NCI-H1105 (cell line): Measurements from ENCODE around the gene OTOG.
A peak's percentile ranks its signal among the peaks of the same experiment; 100 is the strongest.

Source experiments
- DNase-seq: peaks from one replicate; lab custom pipeline; 2025; lab: John Stamatoyannopoulos, UW

Gene OTOG

DNA sequence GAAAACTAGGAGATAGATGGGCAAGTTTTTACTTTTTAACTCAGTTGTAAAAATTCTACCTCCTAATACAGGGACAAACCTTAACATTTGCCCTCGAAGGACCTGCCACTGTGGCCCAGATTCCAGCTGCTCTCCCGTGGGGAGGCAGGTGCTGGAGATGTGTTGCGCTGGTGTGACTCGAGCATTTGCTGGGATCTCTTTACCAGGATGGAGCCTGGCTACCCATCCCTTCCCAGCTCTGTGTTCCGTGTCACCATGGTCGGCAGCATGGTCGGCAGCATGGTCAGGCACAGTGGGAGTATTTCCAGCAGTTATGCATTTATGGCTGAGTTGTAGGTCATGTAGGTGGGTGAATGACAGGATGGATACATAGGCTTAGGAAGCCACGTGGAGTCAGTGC is 41.1 kb downstream of the OTOG start:
- no peak for DNase-seq

DNA sequence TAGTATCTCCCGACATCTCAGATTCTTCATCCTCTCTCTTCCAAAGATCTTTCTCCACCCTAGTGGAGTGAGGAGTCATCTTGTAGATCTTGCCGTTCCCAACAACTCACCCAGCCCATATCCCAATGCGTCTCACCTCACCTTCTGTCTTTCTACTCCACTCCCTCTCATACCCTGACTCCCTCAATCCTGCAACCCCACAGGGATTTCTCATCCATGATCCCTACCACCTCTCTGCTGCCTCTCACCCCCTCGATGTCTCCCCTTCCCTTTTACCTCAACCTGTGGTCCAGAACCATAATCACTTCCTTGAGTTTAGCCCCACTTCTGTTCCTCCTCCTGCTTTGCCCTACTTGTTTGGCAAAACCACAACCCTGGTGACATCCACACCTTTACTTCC is 41.7 kb downstream of the OTOG start:
- DNase-seq = no peak

GRCh38 chr11:17590463-17590862 is 43.4 kb downstream of the OTOG start:
- DNase-seq = no peak

DNA sequence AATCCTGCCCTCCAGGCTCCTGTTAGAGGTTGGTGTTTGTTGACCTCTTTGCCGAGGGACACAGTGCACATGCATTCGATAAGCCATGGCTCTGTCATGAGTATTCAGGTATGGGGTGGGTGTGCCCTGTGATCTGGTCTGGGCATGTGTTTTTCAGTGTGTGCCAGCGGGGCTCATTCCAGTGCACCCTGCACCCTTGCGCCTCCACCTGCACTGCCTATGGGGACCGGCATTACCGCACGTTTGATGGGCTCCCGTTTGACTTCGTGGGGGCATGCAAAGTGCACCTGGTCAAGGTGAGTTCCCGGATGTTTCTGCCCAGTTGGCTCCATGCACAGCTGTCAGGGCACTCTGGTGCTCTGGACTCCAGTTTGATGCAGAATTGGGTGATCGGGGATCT is 44.2 kb downstream of the OTOG start:
- no peak for DNase-seq

DNA sequence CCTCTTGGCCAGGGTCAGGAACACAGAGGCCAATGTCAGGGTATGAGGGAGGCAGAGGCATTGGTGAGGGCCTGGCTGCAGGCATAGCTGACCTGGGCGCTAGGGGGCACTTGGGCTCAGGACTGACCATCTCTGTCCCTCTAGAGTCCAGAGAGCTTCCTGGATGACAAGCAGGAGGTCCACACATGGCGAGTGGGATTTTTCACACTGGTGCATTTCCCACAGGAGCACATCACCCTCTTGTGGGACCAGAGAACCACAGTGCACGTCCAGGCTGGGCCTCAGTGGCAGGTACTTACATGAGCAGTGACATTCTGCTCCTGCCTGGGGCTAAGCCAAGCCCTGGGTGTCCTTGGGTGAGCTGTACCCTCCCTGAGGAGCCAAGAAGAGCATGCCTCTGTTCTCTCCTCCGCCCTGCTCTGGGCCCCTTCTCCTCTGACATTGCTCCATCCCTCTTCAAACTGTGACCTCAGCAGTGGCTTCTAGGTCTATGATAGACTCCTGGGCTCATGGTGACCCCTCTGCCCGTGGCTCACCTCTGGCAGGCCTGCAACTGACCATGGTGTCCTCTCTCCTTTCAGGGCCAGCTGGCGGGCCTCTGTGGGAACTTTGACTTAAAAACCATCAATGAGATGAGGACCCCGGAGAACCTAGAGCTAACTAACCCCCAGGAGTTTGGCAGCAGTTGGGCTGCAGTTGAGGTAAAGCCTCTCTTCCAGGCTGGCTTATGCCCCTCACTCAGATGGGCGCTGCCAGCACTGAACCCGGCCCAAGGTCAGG is 46.6 kb downstream of the OTOG start:
- DNase-seq = no peak

GRCh38 chr11:17594686-17595192 is 47.7 kb downstream of the OTOG start:
- no peak for DNase-seq

DNA sequence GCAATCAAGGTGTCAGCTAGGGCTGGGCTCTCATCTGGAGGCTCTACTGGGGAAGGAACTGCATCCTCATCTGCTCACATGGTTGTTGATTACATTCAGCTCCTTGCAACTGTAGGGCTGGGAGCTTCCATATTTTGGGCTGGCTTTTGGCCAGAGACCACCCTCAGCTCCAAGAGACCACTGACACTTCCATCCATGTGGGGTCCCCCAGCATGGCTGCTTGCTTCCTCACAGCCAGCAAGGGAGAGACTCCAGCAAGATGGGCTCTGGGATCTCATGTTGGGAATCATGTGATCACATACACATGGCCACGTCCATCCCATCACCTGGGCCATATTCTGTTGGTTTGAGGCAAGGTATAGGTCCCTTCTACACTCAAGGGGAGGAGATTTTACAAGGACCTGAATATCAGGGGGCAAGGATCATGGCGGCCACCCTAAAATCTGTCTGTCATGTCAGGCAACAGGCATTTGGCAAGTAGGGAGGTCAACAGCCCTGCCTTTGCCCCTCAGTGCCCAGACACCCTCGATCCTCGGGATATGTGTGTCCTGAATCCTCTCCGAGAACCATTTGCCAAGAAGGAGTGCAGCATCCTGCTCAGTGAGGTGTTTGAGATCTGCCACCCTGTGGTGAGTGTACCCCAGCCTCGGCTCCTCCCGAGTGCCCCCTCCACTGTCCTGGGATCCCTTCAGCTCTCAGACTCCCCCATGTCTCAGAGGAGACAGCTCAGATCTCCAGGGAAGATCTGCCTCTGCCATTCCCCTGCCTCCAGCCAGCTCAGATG is 48.7 kb downstream of the OTOG start:
- DNase-seq = no peak

DNA sequence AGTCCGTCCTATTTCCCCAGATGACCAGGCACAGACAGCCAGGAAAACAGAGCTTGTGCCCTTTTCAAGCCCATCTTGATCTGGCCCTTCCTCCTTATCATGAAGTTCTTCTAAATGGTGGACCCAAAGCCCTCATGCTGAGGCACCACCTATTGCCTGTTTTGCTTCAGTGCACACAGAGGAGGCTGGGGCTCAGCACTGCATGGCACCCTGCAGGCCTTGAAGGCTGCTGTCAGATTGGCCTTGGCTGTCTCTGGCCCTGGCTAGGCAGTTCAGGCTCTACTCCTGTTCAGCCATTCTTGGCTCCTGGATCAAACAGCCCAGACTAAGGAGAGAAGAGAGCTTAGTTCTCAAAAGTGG is 49.2 kb downstream of the OTOG start:
- no peak for DNase-seq

DNA sequence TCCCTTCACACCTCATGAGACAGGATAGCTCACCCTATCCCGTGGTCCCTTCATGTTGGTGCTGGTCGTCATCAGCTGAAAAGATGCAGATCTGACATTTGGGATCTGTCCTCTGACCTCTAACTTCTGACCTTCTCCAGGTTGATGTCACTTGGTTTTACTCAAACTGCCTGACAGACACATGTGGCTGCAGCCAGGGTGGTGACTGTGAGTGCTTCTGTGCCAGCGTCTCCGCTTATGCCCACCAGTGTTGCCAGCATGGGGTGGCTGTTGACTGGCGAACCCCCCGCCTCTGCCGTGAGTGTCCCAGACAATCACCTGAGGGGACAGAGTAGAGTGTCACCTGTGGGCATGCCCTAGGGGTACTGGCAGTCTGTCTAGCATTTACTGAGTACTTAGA is 49.7 kb downstream of the OTOG start:
- no peak for DNase-seq

DNA sequence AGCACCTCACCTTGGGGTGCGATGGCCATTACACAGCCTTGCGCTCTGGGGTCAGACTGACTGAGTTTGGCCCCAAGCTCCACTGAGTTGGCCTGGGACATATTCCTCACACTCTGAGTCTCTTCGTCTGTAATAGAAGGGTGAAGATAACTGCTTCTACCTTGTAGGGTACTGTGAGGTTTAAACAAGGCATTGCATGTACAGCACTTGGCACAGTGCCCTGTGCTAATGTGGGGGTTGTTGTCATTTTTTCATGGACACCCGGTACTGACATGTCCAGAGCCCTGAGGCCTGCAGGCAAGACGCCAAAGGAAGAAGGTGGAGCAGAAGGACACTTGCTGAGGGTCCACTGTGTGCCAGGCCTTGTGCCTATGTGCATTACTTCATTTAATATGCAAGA is 50.7 kb downstream of the OTOG start:
- DNase-seq = no peak

GRCh38 chr11:17598700-17599459 is 51.8 kb downstream of the OTOG start:
- DNase-seq = peak; percentile 68

DNA sequence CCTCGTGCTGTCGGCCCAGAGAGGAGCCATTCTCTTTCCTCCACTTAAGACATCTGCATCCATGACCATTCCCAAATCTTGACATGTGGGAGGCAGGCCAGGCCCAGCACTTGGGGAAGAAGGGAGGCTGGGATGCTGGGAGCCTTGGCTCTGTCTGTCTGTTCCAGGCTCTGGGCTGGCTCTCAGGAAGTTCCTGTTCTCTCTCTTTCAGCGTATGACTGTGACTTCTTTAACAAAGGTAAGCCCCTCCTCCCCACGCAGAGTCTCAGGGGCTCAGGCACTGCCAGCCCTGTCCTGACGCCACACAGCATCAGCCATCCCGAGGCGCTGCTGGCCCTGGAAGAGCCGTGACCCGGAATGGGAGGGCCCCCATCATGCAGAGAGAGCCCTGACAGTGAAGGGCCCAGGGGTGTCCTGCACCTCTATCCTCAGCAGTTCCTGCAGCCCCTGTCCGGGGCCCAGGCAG is 52.4 kb downstream of the OTOG start:
- DNase-seq = no peak

- no peak for DNase-seq
These were observed 53.5 kb downstream of the OTOG start for GRCh38 chr11:17600316-17601255.

GRCh38 chr11:17601256-17601671 is 54.2 kb downstream of the OTOG start:
- no peak for DNase-seq

- no peak for DNase-seq
These were observed 54.6 kb downstream of the OTOG start for GRCh38 chr11:17601676-17602075.

GRCh38 chr11:17602105-17603001 is 55.3 kb downstream of the OTOG start:
- DNase-seq = no peak

DNA sequence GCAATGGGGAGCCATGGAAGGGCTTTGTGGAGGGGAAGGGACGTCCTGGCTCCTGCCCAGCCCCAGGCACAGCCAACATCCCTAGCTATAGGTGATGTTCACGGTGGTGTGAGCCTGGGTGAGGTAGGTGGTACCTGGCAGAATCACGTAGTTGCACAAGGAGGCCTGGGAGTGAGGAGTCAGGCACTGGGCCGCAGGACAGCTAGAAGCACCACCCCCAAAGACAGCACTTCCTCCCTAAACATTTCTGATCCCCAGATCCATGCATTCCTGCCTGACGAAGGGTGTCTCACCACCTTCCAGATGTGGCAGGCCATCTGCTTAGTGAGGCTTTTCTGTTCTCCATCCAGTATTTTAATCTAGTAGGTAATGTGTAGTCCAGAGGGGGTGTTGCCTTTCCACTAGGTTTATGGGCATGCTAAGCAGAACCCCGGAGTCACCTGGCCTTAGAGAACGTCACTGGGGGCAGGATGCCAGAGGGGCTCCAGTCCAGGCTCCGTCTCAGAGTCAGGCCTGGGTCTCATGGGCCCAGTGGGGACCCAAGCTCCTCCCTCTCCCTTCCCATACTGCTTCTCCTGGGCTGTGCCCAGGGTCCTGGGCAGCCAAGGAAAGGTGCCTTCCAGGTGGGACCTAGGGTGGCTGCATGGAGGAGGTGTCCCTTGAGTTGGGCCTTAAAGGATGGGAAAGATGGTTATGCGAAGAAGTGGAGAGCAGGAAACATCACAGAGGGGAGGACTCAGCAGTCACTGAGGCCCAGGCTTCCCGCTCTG is 56.2 kb downstream of the OTOG start:
- DNase-seq = no peak

- no peak for DNase-seq
These were observed 57.3 kb downstream of the OTOG start for GRCh38 chr11:17604201-17604914.

- DNase-seq = no peak
These were observed 57.8 kb downstream of the OTOG start for GRCh38 chr11:17604915-17605233.
